PC-9 (cell line): Measurements from ENCODE around the gene BUB1B.

ENCODE experiments used
- CTCF ChIP-seq: fragments of 200-600 bp; sonication (generic); conservative IDR thresholded peaks from 2 replicates; pipeline ENCODE4 v1.6.1; 2017; ENCODE audit warnings: mixed run types, antibody characterized with exemption, mild to moderate bottlenecking, moderate library complexity
- EZH2 ChIP-seq: fragments of 200-600 bp; sonication (generic); IDR thresholded peaks from 2 replicates; pipeline ENCODE4 v1.8.0; 2017; ENCODE audit warnings: antibody characterized with exemption, low read depth

GRCh38 chr15:40155270-40155910 lies 5.5 kb upstream of the BUB1B start:
- TF ChIP-seq CTCF (no peak), EZH2 (no peak)
